ENCODE measurements around the gene ZNF541. TPM values are rescaled to one million over a fixed set of nuclear protein-coding genes. Genes with fewer than 3 reads are reported as not detected.
"Not testable (repeated sequence)": the region's sequence is repeated elsewhere in the genome, so short reads cannot be mapped to it uniquely, and the experiment has no call there.

Gene ZNF541
- total RNA-seq, 1 donor from 2014 or later, result not detected

GRCh38 chr19:47601180-47601904 lies 28.4 kb upstream of the ZNF541 start:
- no peaks in the 10 kb centered on the region for H3K27me3 ChIP-seq (ENCODE audit: control insufficient read depth, insufficient read depth, low read length)
- H3K4me3 ChIP-seq (ENCODE audit: low read depth, low read length), result no peak overlapping the region
- DNase-seq (ENCODE audit: low read depth), result no peak
- no peak for FAIRE-seq
- H3K36me3 ChIP-seq (ENCODE audit: control insufficient read depth, insufficient read depth, low read length), result no peaks in the 10 kb centered on the region
- TF ChIP-seq CTCF (IDR thresholded peaks at IDR 0.05; ENCODE audit: insufficient read depth, low read length, severe bottlenecking), result no peak

GRCh38 chr19:47600246-47601179 lies 27.6 kb upstream of the ZNF541 start:
- DNase-seq (ENCODE audit: low read depth) (peak; percentile 94), FAIRE-seq (no peak)
- no peaks in the 10 kb centered on the region for H3K36me3 ChIP-seq (ENCODE audit: control insufficient read depth, insufficient read depth, low read length)
- H3K4me3 ChIP-seq (ENCODE audit: low read depth, low read length), result peak overlapping the region; percentile 35
- no peak for TF ChIP-seq CTCF (IDR thresholded peaks at IDR 0.05; ENCODE audit: insufficient read depth, low read length, severe bottlenecking)
- no peaks in the 10 kb centered on the region for H3K27me3 ChIP-seq (ENCODE audit: control insufficient read depth, insufficient read depth, low read length)

- H3K27me3 ChIP-seq (ENCODE audit: control insufficient read depth, insufficient read depth, low read length); FAIRE-seq; DNase-seq (ENCODE audit: low read depth); H3K36me3 ChIP-seq (ENCODE audit: control insufficient read depth, insufficient read depth, low read length): not testable (repeated sequence)
- H3K4me3 ChIP-seq (ENCODE audit: low read depth, low read length), result peak overlapping the region; percentile 35
These were observed 26.8 kb upstream of the ZNF541 start for GRCh38 chr19:47599671-47600245.

DNA sequence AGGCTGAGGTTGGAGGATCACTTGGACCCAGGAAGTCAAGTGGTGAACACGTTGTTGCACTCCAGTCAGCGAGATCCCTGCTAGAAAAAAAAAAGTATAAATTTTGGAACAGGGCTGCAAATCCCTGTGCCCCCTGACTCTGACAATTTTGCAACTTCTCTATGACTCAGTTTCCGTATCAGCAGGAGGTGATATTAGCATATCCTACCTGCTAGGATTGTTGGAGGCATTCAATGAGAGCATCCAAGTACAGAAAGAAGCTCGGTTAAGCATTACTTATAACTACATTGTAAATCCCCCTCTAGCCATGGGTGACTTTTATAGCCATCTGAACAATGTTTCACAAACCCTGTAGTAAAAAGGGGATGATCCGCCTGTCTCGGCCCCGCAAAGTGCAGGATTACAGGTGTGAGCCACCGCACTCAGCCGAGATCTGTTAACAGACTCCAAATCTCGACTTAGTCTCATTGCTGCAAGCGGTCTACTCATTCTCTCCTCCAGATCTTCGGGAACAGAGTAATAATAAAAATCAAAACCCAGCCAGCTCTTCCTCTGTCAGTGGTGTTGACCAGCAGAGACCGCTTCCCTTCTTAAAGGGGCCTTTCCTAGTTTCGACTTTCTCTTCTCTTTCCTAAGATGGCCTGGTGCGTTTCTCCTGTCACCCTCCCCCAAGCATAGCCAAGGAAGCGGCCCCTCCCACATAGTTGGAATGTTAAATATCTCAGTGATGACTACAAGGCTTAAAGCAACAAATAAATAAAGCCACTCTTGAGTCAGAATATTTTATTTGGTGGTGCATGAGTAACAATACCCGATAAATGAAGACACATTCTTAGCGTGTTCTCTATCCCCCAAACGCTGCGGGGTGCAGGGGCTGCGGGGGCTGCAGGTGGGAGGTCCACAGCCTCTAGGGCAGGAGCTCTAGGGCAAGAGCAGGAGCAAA lies 25.7 kb upstream of the ZNF541 start:
- DNase-seq (ENCODE audit: low read depth) (peak; percentile 92), FAIRE-seq (no peak)
- no peak for TF ChIP-seq CTCF (IDR thresholded peaks at IDR 0.05; ENCODE audit: insufficient read depth, low read length, severe bottlenecking)
- Histone ChIP-seq H3K36me3 (ENCODE audit: control insufficient read depth, insufficient read depth, low read length) (no peaks in the 10 kb centered on the region), H3K4me3 (ENCODE audit: low read depth, low read length) (peak overlapping the region; percentile 19), H3K27me3 (ENCODE audit: control insufficient read depth, insufficient read depth, low read length) (no peaks in the 10 kb centered on the region)

DNA sequence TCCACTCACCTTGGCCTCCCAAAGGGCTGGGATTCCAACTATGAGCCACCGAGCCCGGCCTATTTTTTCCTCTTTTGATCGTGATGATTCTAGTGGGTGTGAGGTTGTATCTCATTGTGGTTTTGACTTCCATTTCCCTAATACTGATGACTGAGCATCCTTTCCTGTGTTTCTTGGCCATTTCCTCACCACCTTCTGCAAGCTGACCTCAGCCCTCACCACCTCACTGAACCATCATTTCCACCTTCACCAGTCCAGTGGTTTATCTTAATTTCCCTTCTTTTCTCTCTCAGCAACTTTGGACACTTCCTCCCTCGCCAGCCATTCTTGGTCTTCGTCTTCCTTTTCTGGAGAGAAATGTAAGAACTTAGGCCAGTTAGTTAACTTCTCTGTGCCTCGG lies 23.0 kb upstream of the ZNF541 start:
- Histone ChIP-seq H3K27me3 (ENCODE audit: control insufficient read depth, insufficient read depth, low read length) (no peaks in the 10 kb centered on the region), H3K4me3 (ENCODE audit: low read depth, low read length) (no peak overlapping the region), H3K36me3 (ENCODE audit: control insufficient read depth, insufficient read depth, low read length) (no peaks in the 10 kb centered on the region)
- no peak for TF ChIP-seq CTCF (IDR thresholded peaks at IDR 0.05; ENCODE audit: insufficient read depth, low read length, severe bottlenecking)
- no peak for FAIRE-seq
- DNase-seq (ENCODE audit: low read depth), result no peak

Data from bronchial epithelial cell (primary cell).